WTC11 (cell line): ENCODE data around the gene GFRAL.

Experiments used
- KAT7 ChIP-seq: sonication (generic); formaldehyde crosslinking; IDR thresholded peaks from 2 replicates; pipeline ENCODE4 v1.8.1; 2023; ENCODE audit warnings: missing genetic modification reagents, mild to moderate bottlenecking, borderline replicate concordance
- TF ChIP-seq, protein P1 (sequence below): sonication (generic); formaldehyde crosslinking; IDR thresholded peaks from 2 replicates; pipeline ENCODE4 v1.8.0; 2022; ENCODE audit warnings: mild to moderate bottlenecking, missing genetic modification reagents
- TF ChIP-seq, protein P2 (sequence below): fragments of 200-600 bp; IDR thresholded peaks from 2 replicates; pipeline ENCODE4 v1.8.0; 2022; ENCODE audit warnings: antibody characterized with exemption
- TF ChIP-seq, protein P3 (sequence below): sonication (generic); formaldehyde crosslinking; IDR thresholded peaks from 2 replicates; pipeline ENCODE4 v1.8.1; 2023; ENCODE audit warnings: mild to moderate bottlenecking, missing genetic modification reagents, moderate library complexity

DNA sequence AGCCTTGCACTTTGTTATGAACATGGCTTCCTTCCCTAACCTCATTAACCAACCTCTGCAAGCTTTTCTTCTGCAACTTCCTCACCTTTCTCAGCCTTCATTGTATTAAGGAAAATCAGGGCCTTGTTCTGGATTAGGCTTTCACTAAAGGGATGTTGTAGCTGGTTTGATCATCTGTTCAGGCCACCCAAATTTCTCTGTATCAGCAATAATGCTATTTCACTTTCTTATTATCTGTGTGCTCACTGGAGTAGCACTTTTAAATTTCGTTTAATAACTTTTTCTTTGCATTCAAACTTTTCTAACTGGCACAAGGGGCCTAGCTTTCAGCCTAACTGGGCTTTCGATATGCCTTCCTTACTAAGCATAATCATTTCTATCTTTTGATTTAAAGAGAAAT lies 96.7 kb downstream of the GFRAL start:
- TF ChIP-seq, protein P1, sequence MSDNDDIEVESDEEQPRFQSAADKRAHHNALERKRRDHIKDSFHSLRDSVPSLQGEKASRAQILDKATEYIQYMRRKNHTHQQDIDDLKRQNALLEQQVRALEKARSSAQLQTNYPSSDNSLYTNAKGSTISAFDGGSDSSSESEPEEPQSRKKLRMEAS (CRISPR knock-in tag) = no peak
- TF ChIP-seq KAT7 = no peak
- TF ChIP-seq, protein P2, sequence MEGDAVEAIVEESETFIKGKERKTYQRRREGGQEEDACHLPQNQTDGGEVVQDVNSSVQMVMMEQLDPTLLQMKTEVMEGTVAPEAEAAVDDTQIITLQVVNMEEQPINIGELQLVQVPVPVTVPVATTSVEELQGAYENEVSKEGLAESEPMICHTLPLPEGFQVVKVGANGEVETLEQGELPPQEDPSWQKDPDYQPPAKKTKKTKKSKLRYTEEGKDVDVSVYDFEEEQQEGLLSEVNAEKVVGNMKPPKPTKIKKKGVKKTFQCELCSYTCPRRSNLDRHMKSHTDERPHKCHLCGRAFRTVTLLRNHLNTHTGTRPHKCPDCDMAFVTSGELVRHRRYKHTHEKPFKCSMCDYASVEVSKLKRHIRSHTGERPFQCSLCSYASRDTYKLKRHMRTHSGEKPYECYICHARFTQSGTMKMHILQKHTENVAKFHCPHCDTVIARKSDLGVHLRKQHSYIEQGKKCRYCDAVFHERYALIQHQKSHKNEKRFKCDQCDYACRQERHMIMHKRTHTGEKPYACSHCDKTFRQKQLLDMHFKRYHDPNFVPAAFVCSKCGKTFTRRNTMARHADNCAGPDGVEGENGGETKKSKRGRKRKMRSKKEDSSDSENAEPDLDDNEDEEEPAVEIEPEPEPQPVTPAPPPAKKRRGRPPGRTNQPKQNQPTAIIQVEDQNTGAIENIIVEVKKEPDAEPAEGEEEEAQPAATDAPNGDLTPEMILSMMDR = no peak
- TF ChIP-seq, protein P3, sequence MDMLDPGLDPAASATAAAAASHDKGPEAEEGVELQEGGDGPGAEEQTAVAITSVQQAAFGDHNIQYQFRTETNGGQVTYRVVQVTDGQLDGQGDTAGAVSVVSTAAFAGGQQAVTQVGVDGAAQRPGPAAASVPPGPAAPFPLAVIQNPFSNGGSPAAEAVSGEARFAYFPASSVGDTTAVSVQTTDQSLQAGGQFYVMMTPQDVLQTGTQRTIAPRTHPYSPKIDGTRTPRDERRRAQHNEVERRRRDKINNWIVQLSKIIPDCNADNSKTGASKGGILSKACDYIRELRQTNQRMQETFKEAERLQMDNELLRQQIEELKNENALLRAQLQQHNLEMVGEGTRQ (CRISPR knock-in tag) = no peak
